Epithelial cell of esophagus (primary cell): ENCODE measurements around the gene ZMIZ1.

Experiments used
- DNase-seq: peaks from one replicate; pipeline ENCODE4 v3.0.0; 2010; ENCODE audit warnings: low read depth
- H3K4me3 ChIP-seq: 2 replicates; pipeline ENCODE4 v1.5.1; 2011; ENCODE audit warnings: mild to moderate bottlenecking, low read length, control low read depth
- TF ChIP-seq, protein P1 (sequence below): IDR thresholded peaks from 2 replicates; pipeline ENCODE4 v1.5.1; 2011; ENCODE audit warnings: low read depth, mild to moderate bottlenecking, low read length, control low read depth, inconsistent platforms; ENCODE audit not compliant: insufficient read depth; ENCODE audit errors: missing control alignments

The ZMIZ1 gene

DNA sequence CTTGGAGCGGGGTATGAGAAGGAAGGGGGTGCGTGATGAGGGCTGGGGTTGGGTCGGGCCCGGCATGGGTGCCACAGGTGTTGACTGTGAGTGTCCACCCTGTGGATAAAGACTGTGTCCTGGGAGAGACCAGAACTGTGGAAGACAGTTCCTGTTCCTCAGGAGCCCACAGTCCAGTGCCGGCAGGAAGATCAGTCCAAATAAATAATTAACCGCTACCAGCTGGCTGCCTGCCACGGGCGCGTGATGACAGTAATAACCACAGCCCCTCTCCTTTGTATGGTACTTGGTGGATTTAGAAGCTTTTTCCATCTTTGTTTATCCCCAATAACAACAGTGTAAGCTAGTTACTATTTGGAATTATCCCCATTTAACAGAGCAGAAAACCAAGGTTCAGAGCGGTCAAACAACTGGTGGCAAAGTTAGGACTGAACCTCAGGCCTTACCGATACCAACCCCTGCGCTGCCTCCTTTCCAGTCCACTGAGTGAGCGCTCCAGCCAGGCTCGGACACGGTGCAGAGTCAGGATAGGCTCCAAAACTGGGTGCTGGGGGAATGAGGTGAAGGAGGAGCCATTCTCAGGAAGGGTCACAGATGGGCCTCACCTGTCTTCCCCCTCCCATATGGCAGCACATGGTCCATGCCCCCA lies 5.1 kb downstream of the ZMIZ1 start:
- H3K4me3 ChIP-seq: no peak overlapping the region
- no peak for DNase-seq
- TF ChIP-seq, protein P1, sequence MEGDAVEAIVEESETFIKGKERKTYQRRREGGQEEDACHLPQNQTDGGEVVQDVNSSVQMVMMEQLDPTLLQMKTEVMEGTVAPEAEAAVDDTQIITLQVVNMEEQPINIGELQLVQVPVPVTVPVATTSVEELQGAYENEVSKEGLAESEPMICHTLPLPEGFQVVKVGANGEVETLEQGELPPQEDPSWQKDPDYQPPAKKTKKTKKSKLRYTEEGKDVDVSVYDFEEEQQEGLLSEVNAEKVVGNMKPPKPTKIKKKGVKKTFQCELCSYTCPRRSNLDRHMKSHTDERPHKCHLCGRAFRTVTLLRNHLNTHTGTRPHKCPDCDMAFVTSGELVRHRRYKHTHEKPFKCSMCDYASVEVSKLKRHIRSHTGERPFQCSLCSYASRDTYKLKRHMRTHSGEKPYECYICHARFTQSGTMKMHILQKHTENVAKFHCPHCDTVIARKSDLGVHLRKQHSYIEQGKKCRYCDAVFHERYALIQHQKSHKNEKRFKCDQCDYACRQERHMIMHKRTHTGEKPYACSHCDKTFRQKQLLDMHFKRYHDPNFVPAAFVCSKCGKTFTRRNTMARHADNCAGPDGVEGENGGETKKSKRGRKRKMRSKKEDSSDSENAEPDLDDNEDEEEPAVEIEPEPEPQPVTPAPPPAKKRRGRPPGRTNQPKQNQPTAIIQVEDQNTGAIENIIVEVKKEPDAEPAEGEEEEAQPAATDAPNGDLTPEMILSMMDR: no peak

DNA sequence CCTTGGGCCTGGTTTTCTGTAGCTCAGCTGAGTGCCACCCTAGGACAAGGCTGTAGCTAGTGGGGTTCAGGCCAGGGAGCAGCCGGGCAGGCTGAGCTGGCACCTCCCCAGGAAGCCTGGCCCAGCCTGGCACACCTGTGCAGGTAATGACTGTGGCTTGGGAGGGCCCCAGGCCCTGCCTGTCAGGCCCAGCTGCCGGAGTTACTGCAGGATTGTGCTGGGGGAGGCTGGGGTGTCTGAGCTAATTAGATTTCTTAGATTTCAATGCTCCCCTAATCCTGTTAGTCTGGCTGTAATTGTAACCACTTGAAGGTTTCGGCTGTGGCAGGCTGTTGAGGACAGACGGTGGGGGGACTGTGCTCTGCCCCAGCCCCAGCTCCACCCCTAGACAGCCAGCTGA lies 6.0 kb downstream of the ZMIZ1 start:
- TF ChIP-seq, protein P1: no peak
- DNase-seq: peak; percentile 56
- H3K4me3 ChIP-seq: no peak overlapping the region

DNA sequence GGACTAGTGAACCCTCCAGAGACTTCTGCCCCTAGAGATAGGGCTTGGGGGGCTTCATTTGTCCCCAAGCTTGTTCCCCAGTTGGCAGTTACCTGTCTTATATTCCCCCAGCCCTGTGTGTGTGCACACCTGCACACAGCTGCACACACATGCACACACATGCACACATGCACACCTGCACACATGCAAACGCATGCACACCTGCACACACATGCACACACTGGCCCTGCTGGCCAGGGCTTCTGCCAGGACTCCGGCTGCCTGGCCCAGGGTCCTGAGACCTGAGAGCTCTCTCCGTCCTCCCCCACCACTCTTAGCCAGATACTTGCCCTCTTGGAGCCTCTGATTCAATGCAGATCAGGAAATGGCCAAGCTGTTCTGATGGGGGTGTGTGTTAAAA lies 6.7 kb downstream of the ZMIZ1 start:
- TF ChIP-seq, protein P1: no peak
- DNase-seq: no peak
- H3K4me3 ChIP-seq: no peak overlapping the region

DNA sequence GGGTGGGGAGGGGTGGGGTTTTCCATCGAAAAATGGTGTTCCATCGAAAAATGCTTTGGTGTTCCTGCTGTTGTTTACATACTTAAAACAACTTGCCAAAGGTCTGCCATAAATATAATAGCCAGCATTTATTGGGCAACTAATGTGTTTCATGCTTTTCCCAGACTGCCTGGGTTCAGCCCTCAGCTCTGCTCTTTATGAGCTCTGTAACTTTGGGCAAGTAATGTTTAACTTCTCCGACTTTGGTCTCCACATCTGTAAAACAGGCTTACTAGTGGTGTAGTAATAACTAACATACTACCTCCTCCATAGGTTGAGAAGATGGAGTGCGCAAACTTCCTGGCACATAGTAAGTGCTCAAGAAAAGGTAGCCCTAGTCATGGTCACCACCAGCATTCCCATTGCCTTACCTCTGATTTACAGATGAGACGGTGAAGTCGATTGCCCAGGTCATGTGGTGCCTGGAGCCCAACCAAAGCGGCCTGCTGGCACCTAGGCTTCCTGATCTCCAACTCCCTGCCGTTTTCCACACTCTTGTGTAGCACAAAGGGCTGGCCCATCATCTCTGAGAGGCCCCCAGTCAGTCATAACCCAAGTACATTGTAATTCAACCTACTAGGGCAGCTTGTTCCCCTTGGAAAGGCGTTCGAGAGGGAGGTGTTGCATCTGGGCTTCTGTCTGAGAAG lies 8.9 kb downstream of the ZMIZ1 start:
- no peak overlapping the region for H3K4me3 ChIP-seq
- TF ChIP-seq, protein P1: no peak

DNA sequence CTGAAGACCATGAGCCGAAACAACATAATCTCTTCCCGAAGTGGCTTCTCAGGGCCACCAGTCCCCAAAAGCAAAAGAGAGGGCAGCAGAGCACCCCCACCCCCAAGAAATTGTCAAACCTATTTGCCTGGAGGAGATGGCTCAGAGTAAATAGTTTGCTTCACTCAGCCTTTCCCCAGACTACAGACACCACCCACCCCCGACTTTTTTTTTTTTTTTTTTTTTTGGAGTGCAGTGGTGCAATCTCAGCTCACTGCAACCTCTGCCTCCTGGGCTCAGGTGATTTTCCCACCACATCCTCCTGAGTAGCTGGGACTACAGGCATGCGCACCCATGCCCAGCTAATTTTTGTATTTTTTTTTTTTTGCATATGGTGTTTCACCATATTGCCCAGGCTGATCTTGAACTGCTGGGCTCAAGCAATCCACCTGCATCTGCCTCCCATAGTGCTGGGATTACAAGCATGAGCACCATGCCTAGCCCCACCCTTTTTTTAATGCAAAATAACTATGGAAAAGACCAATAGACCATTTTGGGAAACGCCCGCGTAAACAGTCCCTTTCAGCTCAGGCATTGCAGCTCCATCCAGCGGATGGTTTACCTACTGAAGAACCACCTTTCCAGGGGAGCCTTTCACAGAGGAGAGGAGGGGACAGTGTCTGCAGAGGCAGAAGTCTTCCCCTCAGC lies 9.7 kb downstream of the ZMIZ1 start:
- H3K4me3 ChIP-seq: no peak overlapping the region
- TF ChIP-seq, protein P1: no peak
- DNase-seq: peak; percentile 53

More for the DNA sequence above, 8.9 kb downstream of the ZMIZ1 start:
- no peak for DNase-seq

DNA sequence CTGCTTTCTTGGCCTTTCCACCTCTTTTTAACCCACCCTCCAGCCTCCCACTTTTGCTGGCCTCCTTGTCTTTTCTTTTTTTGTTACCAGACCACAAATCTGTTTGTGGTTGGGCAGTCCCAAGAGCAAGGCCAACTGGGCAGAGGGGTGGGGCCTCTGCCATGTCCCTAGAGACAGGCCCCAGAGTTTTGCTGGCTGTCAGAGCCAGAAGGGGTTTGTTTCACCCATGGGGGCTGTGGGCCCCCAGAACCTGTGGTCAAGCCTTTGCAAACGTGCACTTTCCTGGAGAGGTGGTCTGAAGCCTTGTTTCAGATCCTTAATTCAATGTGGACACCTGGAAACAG lies 10.3 kb downstream of the ZMIZ1 start:
- TF ChIP-seq, protein P1: no peak
- H3K4me3 ChIP-seq: no peak overlapping the region
- no peak for DNase-seq
